ENCODE results near the gene CCDC6. TPM values are rescaled to one million over a fixed set of nuclear protein-coding genes. Genes with fewer than 3 reads are reported as not detected.

The CCDC6 gene
- total RNA-seq, 1 experiment from 2014 or later, result 58.4 TPM

DNA sequence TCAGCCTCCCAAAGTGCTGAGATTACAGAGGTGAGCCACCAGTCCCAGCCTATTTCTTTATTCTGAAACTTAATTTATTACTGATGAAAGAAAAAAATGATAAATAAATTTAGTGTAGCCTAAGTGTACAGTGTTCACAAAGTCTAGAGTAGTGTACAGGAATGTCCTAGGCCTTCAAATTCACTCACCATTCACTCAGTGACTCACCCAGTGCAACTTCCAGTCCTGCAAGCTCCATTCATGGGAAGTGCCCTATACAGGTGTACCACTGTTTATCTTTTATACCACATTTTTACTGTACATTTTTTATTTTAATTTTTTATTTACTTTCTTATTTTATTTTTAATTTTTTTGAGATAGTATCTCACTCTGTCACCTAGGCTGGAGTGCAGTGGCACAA, 165.3 kb downstream of the CCDC6 start:
- H4K5ac ChIP-seq (ENCODE audit: insufficient read length, low read depth, low read length), result no peak overlapping the region
- no peak overlapping the region for H3K18ac ChIP-seq (ENCODE audit: insufficient read length, low read depth, low read length)
- no peak overlapping the region for H2AK5ac ChIP-seq (ENCODE audit: insufficient read length, low read length)
- no peak overlapping the region for H2AFZ ChIP-seq (ENCODE audit: low read length)
- TF ChIP-seq, protein P1, sequence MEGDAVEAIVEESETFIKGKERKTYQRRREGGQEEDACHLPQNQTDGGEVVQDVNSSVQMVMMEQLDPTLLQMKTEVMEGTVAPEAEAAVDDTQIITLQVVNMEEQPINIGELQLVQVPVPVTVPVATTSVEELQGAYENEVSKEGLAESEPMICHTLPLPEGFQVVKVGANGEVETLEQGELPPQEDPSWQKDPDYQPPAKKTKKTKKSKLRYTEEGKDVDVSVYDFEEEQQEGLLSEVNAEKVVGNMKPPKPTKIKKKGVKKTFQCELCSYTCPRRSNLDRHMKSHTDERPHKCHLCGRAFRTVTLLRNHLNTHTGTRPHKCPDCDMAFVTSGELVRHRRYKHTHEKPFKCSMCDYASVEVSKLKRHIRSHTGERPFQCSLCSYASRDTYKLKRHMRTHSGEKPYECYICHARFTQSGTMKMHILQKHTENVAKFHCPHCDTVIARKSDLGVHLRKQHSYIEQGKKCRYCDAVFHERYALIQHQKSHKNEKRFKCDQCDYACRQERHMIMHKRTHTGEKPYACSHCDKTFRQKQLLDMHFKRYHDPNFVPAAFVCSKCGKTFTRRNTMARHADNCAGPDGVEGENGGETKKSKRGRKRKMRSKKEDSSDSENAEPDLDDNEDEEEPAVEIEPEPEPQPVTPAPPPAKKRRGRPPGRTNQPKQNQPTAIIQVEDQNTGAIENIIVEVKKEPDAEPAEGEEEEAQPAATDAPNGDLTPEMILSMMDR (conservative IDR thresholded peaks at IDR 0.05), result no peak
- no peaks in the 10 kb centered on the region for H3K79me1 ChIP-seq (ENCODE audit: insufficient read depth, low read depth, low read length, poor library complexity, severe bottlenecking)
- H2BK5ac ChIP-seq (ENCODE audit: insufficient read length, low read length), result no peak overlapping the region
- H3K4me1 Mint-ChIP-seq, result no peaks in the 10 kb centered on the region
- no peak for DNase-seq
- no peaks in the 10 kb centered on the region for H4K20me1 ChIP-seq (ENCODE audit: control insufficient read depth, insufficient read depth, insufficient read length)
- H3K23me2 ChIP-seq (ENCODE audit: insufficient read length, low read depth, low read length, poor library complexity, severe bottlenecking), result no peaks in the 10 kb centered on the region
- no peak overlapping the region for H3K4ac ChIP-seq (ENCODE audit: low read depth, low read length)
- H3K9me3 ChIP-seq (ENCODE audit: control insufficient read depth, low read depth, low read length), result no peaks in the 10 kb centered on the region
- no peak overlapping the region for H2BK12ac ChIP-seq (ENCODE audit: insufficient read length, low read depth, low read length)
- H4K8ac ChIP-seq (replicated peaks; ENCODE audit: insufficient read length, low read depth, low read length), result no peak overlapping the region
- H3K56ac ChIP-seq (ENCODE audit: insufficient read length, low read depth, low read length), result no peak overlapping the region
- H2BK120ac ChIP-seq (ENCODE audit: low read depth, low read length, poor library complexity, severe bottlenecking), result no peak overlapping the region
- H3K27me3 ChIP-seq (ENCODE audit: insufficient read depth, low read length), result no peaks in the 10 kb centered on the region
- H2BK15ac ChIP-seq (ENCODE audit: low read depth, low read length), result no peak overlapping the region
- H3K4me3 Mint-ChIP-seq, result no peak overlapping the region
- peaks cover 24 to 26% of the 10 kb centered on the region in 2 experiments for H3K9me3 Mint-ChIP-seq
- no peak overlapping the region for H3K4me2 ChIP-seq (ENCODE audit: insufficient read depth, insufficient read length, low read length)
- no peak overlapping the region for H3K27ac Mint-ChIP-seq
- H2BK20ac ChIP-seq (ENCODE audit: low read depth, low read length, poor library complexity, severe bottlenecking), result no peak overlapping the region
- H3K36me3 Mint-ChIP-seq (ENCODE audit: insufficient read depth in 1 of 3, low read depth in 3 of 3), result peaks cover 6 to 20% (median 7%) of the 10 kb centered on the region in 3 experiments
- H3K79me2 ChIP-seq (ENCODE audit: insufficient read depth, low read length), result no peaks in the 10 kb centered on the region
- no peak overlapping the region for H3K23ac ChIP-seq (ENCODE audit: insufficient read length, low read depth, low read length)
- H3K4me1 ChIP-seq (ENCODE audit: insufficient read depth, low read length), result no peaks in the 10 kb centered on the region
- H4K91ac ChIP-seq (ENCODE audit: insufficient read length, low read depth, low read length), result no peak overlapping the region
- H3T11ph ChIP-seq (ENCODE audit: low read length), result no peak overlapping the region
- no peak overlapping the region for H3K27ac ChIP-seq (ENCODE audit: insufficient read length, low read depth, low read length)
- no peak overlapping the region for H3K9ac ChIP-seq (ENCODE audit: extremely low read depth, insufficient read length, low read length)
- H3K14ac ChIP-seq (ENCODE audit: insufficient read depth, low read length), result no peak overlapping the region
- peaks cover 3% of the 10 kb centered on the region for H3K27me3 Mint-ChIP-seq (ENCODE audit: low read depth)

Other genes starting within 250 kb of the CCDC6 start
- gene SLC16A9, start 196.7 kb downstream of the CCDC6 start, total RNA-seq (2021), result 4.1 and 4.3 TPM in 2 replicates
- not detected in 2 replicates for gene MRLN, start 153.1 kb downstream of the CCDC6 start, total RNA-seq (2021)